HG02642 (cell line): ENCODE data around the gene RXRB.

ENCODE experiments used
- ATAC-seq: cut with Tn5 transposase; IDR thresholded peaks from one replicate; pipeline ENCODE4 v1.9.1; 2021; ENCODE audit warnings: mild to moderate bottlenecking; ENCODE audit not compliant: unreplicated experiment, poor library complexity

RXRB gene

GRCh38 chr6:33178755-33179475 lies 21.6 kb downstream of the RXRB start:
- ATAC-seq: no peak

- ATAC-seq: no peak
Measured at GRCh38 chr6:33177552-33178446, 22.7 kb downstream of the RXRB start.

- ATAC-seq: no peak
Measured at GRCh38 chr6:33176906-33177305, 23.6 kb downstream of the RXRB start.

- no peak for ATAC-seq
Measured at GRCh38 chr6:33175436-33176069, 24.9 kb downstream of the RXRB start.

- no peak for ATAC-seq
Measured at GRCh38 chr6:33174784-33175183, 25.7 kb downstream of the RXRB start.

- no peak for ATAC-seq
Measured at GRCh38 chr6:33173535-33174180, 26.8 kb downstream of the RXRB start.

GRCh38 chr6:33172688-33173534 lies 27.6 kb downstream of the RXRB start:
- no peak for ATAC-seq

GRCh38 chr6:33171880-33172687 lies 28.4 kb downstream of the RXRB start:
- ATAC-seq: no peak

GRCh38 chr6:33171016-33171879 lies 29.2 kb downstream of the RXRB start:
- ATAC-seq: no peak

GRCh38 chr6:33170176-33171015 lies 30.1 kb downstream of the RXRB start:
- no peak for ATAC-seq

- no peak for ATAC-seq
Measured at GRCh38 chr6:33169291-33170175, 30.9 kb downstream of the RXRB start.

- ATAC-seq: no peak
Measured at GRCh38 chr6:33168639-33169038, 31.8 kb downstream of the RXRB start.

- ATAC-seq: no peak
Measured at GRCh38 chr6:33168284-33168601, 32.2 kb downstream of the RXRB start.

- ATAC-seq: no peak
Measured at GRCh38 chr6:33167374-33168283, 32.8 kb downstream of the RXRB start.

- ATAC-seq: no peak
Measured at GRCh38 chr6:33166811-33167210, 33.7 kb downstream of the RXRB start.
